Ectodermal cell (in vitro differentiated cells): ENCODE data around the gene WDSUB1.

Source experiments
- H3K27ac ChIP-seq: 2 replicates; pipeline ENCODE4 v1.7.0; 2013; ENCODE audit warnings: mild to moderate bottlenecking, low read depth, low read length; ENCODE audit not compliant: insufficient read depth, poor library complexity, severe bottlenecking
- H3K27me3 ChIP-seq: 2 replicates; pipeline ENCODE4 v1.7.0; 2013; ENCODE audit warnings: mild to moderate bottlenecking, low read length; ENCODE audit not compliant: insufficient read depth, control insufficient read depth, poor library complexity, severe bottlenecking
- H3K36me3 ChIP-seq: one replicate; pipeline ENCODE4 v1.7.0; 2013; ENCODE audit warnings: low read length; ENCODE audit not compliant: control insufficient read depth, insufficient read depth
- H3K4me1 ChIP-seq: one replicate; pipeline ENCODE4 v1.7.0; 2013; ENCODE audit warnings: low read length; ENCODE audit not compliant: control insufficient read depth, insufficient read depth
- H3K4me3 ChIP-seq: 2 replicates; pipeline ENCODE4 v1.7.0; 2013; ENCODE audit warnings: low read depth, low read length, control low read depth; ENCODE audit not compliant: insufficient read depth
- H3K9me3 ChIP-seq: 2 replicates; pipeline ENCODE4 v1.7.0; 2013; ENCODE audit warnings: mild to moderate bottlenecking, low read length, moderate library complexity; ENCODE audit not compliant: control insufficient read depth
- WGBS, 2 experiments: methylation state at CpG; one replicate each; pipeline ENCODE4 v1.1.7; 2013; ENCODE audit warnings: missing lambda C conversion rate in 2 of 2; 5-methylcytosine and 5-hydroxymethylcytosine counted together

The WDSUB1 gene

GRCh38 chr2:159290289-159290907 is 3.9 kb upstream of the WDSUB1 start:
- H3K27ac ChIP-seq, result no peak overlapping the region
- H3K36me3 ChIP-seq, result no peaks in the 10 kb centered on the region
- H3K9me3 ChIP-seq, result no peaks in the 10 kb centered on the region
- no peak overlapping the region for H3K4me3 ChIP-seq
- H3K27me3 ChIP-seq, result no peaks in the 10 kb centered on the region
- H3K4me1 ChIP-seq, result peaks cover 8% of the 10 kb centered on the region
- WGBS, 2 experiments, result 92 to 94% methylated on average over 7 of the region's 7 CpGs

- no peaks in the 10 kb centered on the region for H3K27me3 ChIP-seq
- no peak overlapping the region for H3K27ac ChIP-seq
- no peaks in the 10 kb centered on the region for H3K36me3 ChIP-seq
- H3K4me3 ChIP-seq, result no peak overlapping the region
- no peaks in the 10 kb centered on the region for H3K9me3 ChIP-seq
- peaks cover 8% of the 10 kb centered on the region for H3K4me1 ChIP-seq
Measured at GRCh38 chr2:159287733-159288132, 1.2 kb upstream of the WDSUB1 start.

GRCh38 chr2:159286709-159287441 is 372 bp upstream of the WDSUB1 start:
- WGBS, 2 experiments, result 3% methylated on average over 50 of the region's 50 CpGs
- H3K36me3 ChIP-seq, result no peaks in the 10 kb centered on the region

GRCh38 chr2:159285433-159285832 is 1.1 kb downstream of the WDSUB1 start:
- no peaks in the 10 kb centered on the region for H3K9me3 ChIP-seq
- no peak overlapping the region for H3K27ac ChIP-seq
- no peaks in the 10 kb centered on the region for H3K27me3 ChIP-seq
- peaks cover 8% of the 10 kb centered on the region for H3K4me1 ChIP-seq
- 88 to 90% methylated on average over 11 of the region's 11 CpGs for WGBS, 2 experiments
- no peaks in the 10 kb centered on the region for H3K36me3 ChIP-seq
- H3K4me3 ChIP-seq, result peak overlapping the region; percentile 86

More at GRCh38 chr2:159286709-159287441, 372 bp upstream of the WDSUB1 start:
- Histone ChIP-seq H3K9me3 (no peaks in the 10 kb centered on the region), H3K27ac (peak overlapping the region; percentile 91), H3K27me3 (no peaks in the 10 kb centered on the region), H3K4me3 (peak overlapping the region; percentile 86), H3K4me1 (peaks cover 8% of the 10 kb centered on the region)

- peaks cover 8% of the 10 kb centered on the region for H3K4me1 ChIP-seq
- H3K36me3 ChIP-seq, result no peaks in the 10 kb centered on the region
- H3K27ac ChIP-seq, result no peak overlapping the region
- no peaks in the 10 kb centered on the region for H3K9me3 ChIP-seq
- 70 to 79% methylated on average over 4 to 5 of the region's 6 CpGs for WGBS, 2 experiments
- H3K27me3 ChIP-seq, result no peaks in the 10 kb centered on the region
- H3K4me3 ChIP-seq, result no peak overlapping the region
Measured at GRCh38 chr2:159283529-159283928, 3.0 kb downstream of the WDSUB1 start.

GRCh38 chr2:159281002-159281401 is 5.5 kb downstream of the WDSUB1 start:
- no peaks in the 10 kb centered on the region for H3K27me3 ChIP-seq
- H3K36me3 ChIP-seq, result no peaks in the 10 kb centered on the region
- WGBS, 2 experiments, result 94 to 96% methylated on average over 4 of the region's 6 CpGs
- no peak overlapping the region for H3K4me3 ChIP-seq
- no peaks in the 10 kb centered on the region for H3K9me3 ChIP-seq
- H3K4me1 ChIP-seq, result peaks cover 4% of the 10 kb centered on the region
- no peak overlapping the region for H3K27ac ChIP-seq

- H3K4me3 ChIP-seq, result no peak overlapping the region
- no peaks in the 10 kb centered on the region for H3K4me1 ChIP-seq
- WGBS, 2 experiments, result 88 to 97% methylated on average over 2 of the region's 2 CpGs
- no peak overlapping the region for H3K27ac ChIP-seq
- no peaks in the 10 kb centered on the region for H3K27me3 ChIP-seq
- no peaks in the 10 kb centered on the region for H3K9me3 ChIP-seq
- no peaks in the 10 kb centered on the region for H3K36me3 ChIP-seq
Measured at GRCh38 chr2:159279700-159280099, 6.8 kb downstream of the WDSUB1 start.

GRCh38 chr2:159275111-159275510 is 11.4 kb downstream of the WDSUB1 start:
- no peaks in the 10 kb centered on the region for H3K36me3 ChIP-seq
- no peak overlapping the region for H3K4me3 ChIP-seq

GRCh38 chr2:159272156-159272555 is 14.3 kb downstream of the WDSUB1 start:
- no peak overlapping the region for H3K4me3 ChIP-seq
- no peaks in the 10 kb centered on the region for H3K36me3 ChIP-seq
- H3K4me1 ChIP-seq, result peaks cover 7% of the 10 kb centered on the region
- no peaks in the 10 kb centered on the region for H3K27me3 ChIP-seq
- peak overlapping the region; percentile 50 for H3K27ac ChIP-seq
- WGBS, 2 experiments, result 76 to 80% methylated on average over 5 of the region's 5 CpGs
- H3K9me3 ChIP-seq, result no peaks in the 10 kb centered on the region

More at GRCh38 chr2:159275111-159275510, 11.4 kb downstream of the WDSUB1 start:
- no peaks in the 10 kb centered on the region for H3K27me3 ChIP-seq
- no peak overlapping the region for H3K27ac ChIP-seq
- H3K9me3 ChIP-seq, result no peaks in the 10 kb centered on the region
- peaks cover 7% of the 10 kb centered on the region for H3K4me1 ChIP-seq
- 100% methylated on average over 1 of the region's 1 CpG; no CpG with 5 or more reads in 1 of the 2 experiments for WGBS, 2 experiments

- WGBS, 2 experiments, result 94 to 96% methylated on average over 4 of the region's 4 CpGs
- H3K27ac ChIP-seq, result no peak overlapping the region
- no peaks in the 10 kb centered on the region for H3K9me3 ChIP-seq
- peaks cover 7% of the 10 kb centered on the region for H3K4me1 ChIP-seq
- H3K4me3 ChIP-seq, result no peak overlapping the region
- no peaks in the 10 kb centered on the region for H3K27me3 ChIP-seq
- no peaks in the 10 kb centered on the region for H3K36me3 ChIP-seq
Measured at GRCh38 chr2:159270744-159271379, 15.6 kb downstream of the WDSUB1 start.
